Right lobe of liver (tissue), 6 donors: ENCODE results near the gene HOXD10. TPM values are rescaled to one million over a fixed set of nuclear protein-coding genes. Genes with fewer than 3 reads are reported as not detected.

Experiments
- ATAC-seq, 4 donors: fragments of 200-7000 bp; cut with Tn5 transposase; one replicate each; pipeline ENCODE4 v1.9.1; 2020; ENCODE audit warnings: mild to moderate bottlenecking in 4 of 4, moderate library complexity in 4 of 4
- DNase-seq, 3 donors: peaks; one replicate each; pipeline ENCODE4 v3.0.0-alpha.2; 2020
- H3K27ac ChIP-seq, 3 donors: fragments of 200-600 bp; one replicate each; pipeline ENCODE4 v1.8.0; 2022
- H3K27me3 ChIP-seq, 2 donors: fragments of 200-600 bp; one replicate each; pipeline ENCODE4 v1.8.0; 2022
- H3K36me3 ChIP-seq, 4 donors: fragments of 200-600 bp; sonication (generic) in 1 of 4; one replicate each; pipeline versions ENCODE4 v1.5.1 to v1.8.0; 2017 to 2022; ENCODE audit warnings: control low read depth in 1 of 4
- H3K4me1 ChIP-seq, 4 donors: fragments of 200-600 bp; sonication (generic) in 1 of 4; one replicate each; pipeline versions ENCODE4 v1.5.1 to v1.8.0; 2017 to 2022; ENCODE audit warnings: control low read depth in 1 of 4
- H3K4me3 ChIP-seq, 3 donors: fragments of 200-600 bp; one replicate each; pipeline ENCODE4 v1.8.0; 2022
- H3K9me3 ChIP-seq, 4 donors: fragments of 200-600 bp; sonication (generic) in 1 of 4; one replicate each; pipeline versions ENCODE4 v1.5.1 to v1.8.0; 2017 to 2022; ENCODE audit warnings: control low read depth in 1 of 4
- POLR2A ChIP-seq: fragments of 450-650 bp; IDR thresholded peaks from one replicate; pipeline ENCODE4 v1.6.1; 2017; ENCODE audit warnings: antibody characterized with exemption, mild to moderate bottlenecking
- WGBS: methylation state at CpG from one replicate; pipeline ENCODE4 v1.1.6; 2018; ENCODE audit warnings: low coverage, low lambda C conversion rate; ENCODE audit not compliant: insufficient coverage; ENCODE audit errors: missing lambda C conversion rate; 5-methylcytosine and 5-hydroxymethylcytosine counted together
- intact Hi-C, 2 donors: fragments of 100-400 bp; cut with DNase I; formaldehyde crosslinking; loops; one replicate each; pipeline versions ENCODE4 v1.11.2 to v1.14.1; 2022
- total RNA-seq, 6 experiments: library from RNA; depleted of rRNA in 2 of 6; stranded (reverse); fragments of >200 nt in 2 of 6; fragmentation: NEBNext Ultra II Directional in 3 of 6; extraction: Animal tissue kit (Norgen Biotek cat#: 25700) in 3 of 6; gene quantifications; one replicate each; pipeline versions ENCODE4 v1.1.0 to v1.2.4, GENCODE V29; 2016 to 2023
- TF ChIP-seq, protein P1 (sequence below), 4 donors: fragments of 200-600 bp in 3 of 4; fragments of 450-650 bp in 1 of 4; IDR thresholded peaks; one replicate each; pipeline versions ENCODE4 v1.5.1 to v1.8.0; 2016 to 2022; ENCODE audit warnings: antibody characterized with exemption in 4 of 4, mild to moderate bottlenecking in 2 of 4
- donor health status: DM: no; HTN: yes; CAD: no.
- donor health status: DM: no; HTN: no; CAD: no.
- donor health status: DM: no; HTN: no; CAD: no.
- donor health status: DM: no; HTN: yes; CAD: no.
- donor health status: DM: no; HTN: yes; CAD: no.

Gene HOXD10
- total RNA-seq, 6 experiments from 2014 or later = not detected

DNA sequence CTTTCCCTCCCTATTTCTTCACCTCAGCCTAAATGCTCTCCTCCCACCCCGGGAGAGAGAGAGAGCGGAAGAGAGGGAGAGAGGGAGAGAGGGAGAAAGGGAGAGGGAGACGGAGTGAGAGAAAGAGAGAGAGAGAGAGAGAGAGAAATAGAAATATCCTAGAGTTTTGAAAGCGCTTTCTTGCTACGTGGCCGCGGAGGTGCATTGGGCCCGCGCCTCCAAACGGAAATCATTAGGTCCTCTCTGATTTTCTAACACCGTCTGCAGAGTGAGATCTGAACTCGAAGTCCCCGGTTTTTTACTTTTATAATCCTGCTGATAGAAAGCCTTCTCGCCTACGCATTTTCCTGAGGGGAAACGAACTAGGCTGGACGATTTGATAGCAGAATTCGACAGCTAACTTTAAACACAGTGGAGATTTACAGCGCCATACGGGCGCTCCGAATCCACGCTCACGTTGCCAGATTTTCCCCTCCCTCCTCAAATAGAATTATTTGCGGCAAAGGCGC, 31.9 kb upstream of the HOXD10 start:
- H3K27me3 ChIP-seq = peaks cover 43 to 79% of the 10 kb centered on the region in 2 donors
- TF ChIP-seq, protein P1, sequence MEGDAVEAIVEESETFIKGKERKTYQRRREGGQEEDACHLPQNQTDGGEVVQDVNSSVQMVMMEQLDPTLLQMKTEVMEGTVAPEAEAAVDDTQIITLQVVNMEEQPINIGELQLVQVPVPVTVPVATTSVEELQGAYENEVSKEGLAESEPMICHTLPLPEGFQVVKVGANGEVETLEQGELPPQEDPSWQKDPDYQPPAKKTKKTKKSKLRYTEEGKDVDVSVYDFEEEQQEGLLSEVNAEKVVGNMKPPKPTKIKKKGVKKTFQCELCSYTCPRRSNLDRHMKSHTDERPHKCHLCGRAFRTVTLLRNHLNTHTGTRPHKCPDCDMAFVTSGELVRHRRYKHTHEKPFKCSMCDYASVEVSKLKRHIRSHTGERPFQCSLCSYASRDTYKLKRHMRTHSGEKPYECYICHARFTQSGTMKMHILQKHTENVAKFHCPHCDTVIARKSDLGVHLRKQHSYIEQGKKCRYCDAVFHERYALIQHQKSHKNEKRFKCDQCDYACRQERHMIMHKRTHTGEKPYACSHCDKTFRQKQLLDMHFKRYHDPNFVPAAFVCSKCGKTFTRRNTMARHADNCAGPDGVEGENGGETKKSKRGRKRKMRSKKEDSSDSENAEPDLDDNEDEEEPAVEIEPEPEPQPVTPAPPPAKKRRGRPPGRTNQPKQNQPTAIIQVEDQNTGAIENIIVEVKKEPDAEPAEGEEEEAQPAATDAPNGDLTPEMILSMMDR (IDR thresholded peaks at IDR 0.05) = no peak
- no peak for TF ChIP-seq POLR2A
- intact Hi-C loops = loop anchor here in 1 of 2 donors (10.0 kb wide), 1 partner anchor 400 kb away; no protein-coding TSS in a partner anchor
- H3K4me3 ChIP-seq = no peak overlapping the region
- ATAC-seq (no peak), DNase-seq (no peak)
- WGBS = 2% methylated on average over 20 of the region's 26 CpGs
- H3K4me1 ChIP-seq = peaks cover 0 to 10% (median 4%) of the 10 kb centered on the region in 4 donors
- no peaks in the 10 kb centered on the region for H3K36me3 ChIP-seq
- H3K27ac ChIP-seq = no peak overlapping the region
- H3K9me3 ChIP-seq = no peaks in the 10 kb centered on the region

DNA sequence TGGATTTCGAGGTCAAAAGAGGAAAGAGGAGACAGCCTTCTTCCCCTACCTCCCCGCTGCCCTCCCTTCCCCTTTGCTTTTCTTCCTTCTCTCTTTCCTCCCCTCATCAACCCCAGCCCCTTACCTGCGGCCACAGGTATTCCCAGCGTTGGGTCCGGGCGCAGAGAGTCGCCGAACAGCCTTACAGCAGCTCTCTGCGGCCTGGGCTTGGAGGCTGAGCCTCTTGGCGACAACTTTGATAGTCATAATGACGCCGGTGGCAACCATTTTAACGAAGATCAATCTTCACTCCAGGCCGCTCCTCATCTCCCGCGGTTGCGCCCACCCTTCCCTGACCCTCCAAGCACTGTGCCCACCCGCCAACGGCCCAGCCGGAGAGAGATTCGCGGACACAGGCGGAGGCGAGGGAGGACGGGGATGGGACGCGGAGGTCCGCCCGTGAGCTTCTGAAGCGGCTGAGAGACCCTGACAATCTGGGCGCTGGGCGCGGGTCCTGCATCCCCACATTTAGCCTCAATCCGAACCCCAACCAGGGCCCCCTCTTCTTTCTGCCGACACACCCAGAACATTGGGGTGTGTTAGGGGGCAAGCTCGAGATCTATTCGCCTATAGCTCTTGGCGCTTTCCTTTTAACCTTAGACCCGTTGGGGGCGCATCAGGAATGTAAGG, 31.3 kb upstream of the HOXD10 start:
- H3K9me3 ChIP-seq = no peaks in the 10 kb centered on the region
- no peak overlapping the region for H3K4me3 ChIP-seq
- no peak overlapping the region for H3K27ac ChIP-seq
- ATAC-seq (no peak), DNase-seq (no peak)
- WGBS = 5% methylated on average over 23 of the region's 40 CpGs
- peaks cover 0 to 8% (median 4%) of the 10 kb centered on the region in 4 donors for H3K4me1 ChIP-seq
- peaks cover 47 to 81% of the 10 kb centered on the region in 2 donors for H3K27me3 ChIP-seq
- H3K36me3 ChIP-seq = no peaks in the 10 kb centered on the region
- intact Hi-C loops = loop anchor here in 1 of 2 donors (10.0 kb wide), 1 partner anchor 400 kb away; no protein-coding TSS in a partner anchor
- no peak for TF ChIP-seq POLR2A
- TF ChIP-seq, protein P1 (IDR thresholded peaks at IDR 0.05) = no peak

GRCh38 chr2:176085861-176086771, 30.5 kb upstream of the HOXD10 start:
- no peaks in the 10 kb centered on the region for H3K36me3 ChIP-seq
- ATAC-seq = peak; percentile 8 to 49 (median 41)
- 1% methylated on average over 30 of the region's 46 CpGs for WGBS
- peaks cover 49 to 78% of the 10 kb centered on the region in 2 donors for H3K27me3 ChIP-seq
- H3K9me3 ChIP-seq = no peaks in the 10 kb centered on the region
- H3K27ac ChIP-seq = no peak overlapping the region
- intact Hi-C loops = loop anchor here in 1 of 2 donors (10.0 kb wide), 1 partner anchor 401 kb away; no protein-coding TSS in a partner anchor
- H3K4me3 ChIP-seq = no peak overlapping the region
- TF ChIP-seq, protein P1 (IDR thresholded peaks at IDR 0.05) = peak; percentile 22 to 49 (median 38)
- TF ChIP-seq POLR2A = no peak
- peaks cover 0 to 8% (median 4%) of the 10 kb centered on the region in 4 donors for H3K4me1 ChIP-seq
- peak in 1 of 3 donors; percentile 57 for DNase-seq

GRCh38 chr2:176087330-176088047, 29.1 kb upstream of the HOXD10 start:
- Histone ChIP-seq H3K27ac (no peak overlapping the region), H3K27me3 (peaks cover 41 to 71% of the 10 kb centered on the region in 2 donors), H3K9me3 (no peaks in the 10 kb centered on the region), H3K36me3 (no peaks in the 10 kb centered on the region), H3K4me1 (peaks cover 0 to 8% (median 4%) of the 10 kb centered on the region in 4 donors), H3K4me3 (peak overlapping the region in 1 of 3 donors; percentile 22)
- ATAC-seq (no peak), DNase-seq (no peak)
- WGBS = 13% methylated on average over 27 of the region's 29 CpGs
- TF ChIP-seq POLR2A = no peak
- TF ChIP-seq, protein P1 (IDR thresholded peaks at IDR 0.05) = no peak
- intact Hi-C loops = loop anchor here in 1 of 2 donors (10.0 kb wide), 1 partner anchor 403 kb away; no protein-coding TSS in a partner anchor
